Peyer's patch (tissue), 4 donors: ENCODE data around the gene HS3ST5.

Source experiments
- POLR2A ChIP-seq, 2 donors: fragments of 450-650 bp; IDR thresholded peaks; one replicate each; pipeline ENCODE4 v1.5.1; 2017; ENCODE audit warnings: antibody characterized with exemption in 2 of 2, mild to moderate bottlenecking in 2 of 2, moderate library complexity in 2 of 2
- TF ChIP-seq, protein P1 (sequence below), 6 experiments: fragments of 450-650 bp in 4 of 6; fragments of 200-600 bp in 2 of 6; sonication (generic) in 1 of 6; IDR thresholded peaks; one replicate each; pipeline ENCODE4 v1.5.1; 2017 to 2019; ENCODE audit warnings: antibody characterized with exemption in 6 of 6, mild to moderate bottlenecking in 3 of 6, moderate library complexity in 1 of 6

- TF ChIP-seq POLR2A (IDR thresholded peaks at IDR 0.05), result no peak
- TF ChIP-seq, protein P1, sequence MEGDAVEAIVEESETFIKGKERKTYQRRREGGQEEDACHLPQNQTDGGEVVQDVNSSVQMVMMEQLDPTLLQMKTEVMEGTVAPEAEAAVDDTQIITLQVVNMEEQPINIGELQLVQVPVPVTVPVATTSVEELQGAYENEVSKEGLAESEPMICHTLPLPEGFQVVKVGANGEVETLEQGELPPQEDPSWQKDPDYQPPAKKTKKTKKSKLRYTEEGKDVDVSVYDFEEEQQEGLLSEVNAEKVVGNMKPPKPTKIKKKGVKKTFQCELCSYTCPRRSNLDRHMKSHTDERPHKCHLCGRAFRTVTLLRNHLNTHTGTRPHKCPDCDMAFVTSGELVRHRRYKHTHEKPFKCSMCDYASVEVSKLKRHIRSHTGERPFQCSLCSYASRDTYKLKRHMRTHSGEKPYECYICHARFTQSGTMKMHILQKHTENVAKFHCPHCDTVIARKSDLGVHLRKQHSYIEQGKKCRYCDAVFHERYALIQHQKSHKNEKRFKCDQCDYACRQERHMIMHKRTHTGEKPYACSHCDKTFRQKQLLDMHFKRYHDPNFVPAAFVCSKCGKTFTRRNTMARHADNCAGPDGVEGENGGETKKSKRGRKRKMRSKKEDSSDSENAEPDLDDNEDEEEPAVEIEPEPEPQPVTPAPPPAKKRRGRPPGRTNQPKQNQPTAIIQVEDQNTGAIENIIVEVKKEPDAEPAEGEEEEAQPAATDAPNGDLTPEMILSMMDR (IDR thresholded peaks at IDR 0.05), result no peak
Observed at GRCh38 chr6:114301596-114302219, 41.1 kb downstream of the HS3ST5 start.
